Caco-2 (cell line): ENCODE results near the gene IPO11. TPM values are rescaled to one million over a fixed set of nuclear protein-coding genes. Genes with fewer than 3 reads are reported as not detected.
A peak's percentile ranks its signal among the peaks of the same experiment; 100 is the strongest.

Experiments used
- BruUV-seq: library from RNA; stranded (reverse); fragments of 400-500 nt; replicated peaks from 2 replicates; lab custom pipeline; 2021; lab: Mats Ljungman, UMichigan
- CTCF ChIA-PET: fragments of 300-600 bp; sonication (Branson Sonifier 250); formaldehyde crosslinking; loops from one replicate; lab custom pipeline; 2022; ENCODE audit warnings: antibody characterized with exemption; lab: Charles Lee
- POLR2A ChIA-PET: fragments of 300-600 bp; sonication (Branson Sonifier 250); formaldehyde crosslinking; loops from one replicate; lab custom pipeline; 2022; ENCODE audit warnings: antibody characterized with exemption; lab: Charles Lee
- DNase-seq, 2 experiments: peaks; one replicate each; pipeline versions ENCODE4 v3.0.0 to v3.0.0-alpha.2; 2020 to 2022
- H3K27me3 ChIP-seq: replicated peaks from 2 replicates; pipeline ENCODE4 v1.6.0; 2011; ENCODE audit warnings: low read length; ENCODE audit not compliant: control insufficient read depth, insufficient read depth
- H3K36me3 ChIP-seq: 2 replicates; pipeline ENCODE4 v1.5.1; 2011; ENCODE audit warnings: low read length; ENCODE audit not compliant: control insufficient read depth, insufficient read depth
- H3K4me1 ChIP-seq: fragments of 250-450 bp; sonication (Bioruptor Pico); 2 replicates; pipeline ENCODE4 v1.5.1; 2020; ENCODE audit warnings: mild to moderate bottlenecking
- H3K4me3 ChIP-seq: 2 replicates; pipeline ENCODE4 v1.5.1; 2011; ENCODE audit warnings: low read depth, mild to moderate bottlenecking, control low read depth, low read length
- H3K9me3 ChIP-seq: fragments of 250-450 bp; sonication (Bioruptor Pico); 2 replicates; pipeline ENCODE4 v1.5.1; 2020; ENCODE audit warnings: mild to moderate bottlenecking, moderate library complexity
- H3K27ac Mint-ChIP-seq: one replicate; pipeline ENCODE4 v1.8.0; 2022; ENCODE audit warnings: mixed read lengths; ENCODE audit not compliant: unreplicated experiment
- H3K27me3 Mint-ChIP-seq: one replicate; pipeline ENCODE4 v1.8.0; 2022; ENCODE audit warnings: mixed read lengths; ENCODE audit not compliant: insufficient read depth, unreplicated experiment
- H3K36me3 Mint-ChIP-seq: one replicate; pipeline ENCODE4 v1.8.0; 2022; ENCODE audit warnings: mild to moderate bottlenecking, mixed read lengths; ENCODE audit not compliant: insufficient read depth, unreplicated experiment
- H3K4me1 Mint-ChIP-seq: one replicate; pipeline ENCODE4 v1.8.0; 2022; ENCODE audit warnings: low read depth, mixed read lengths; ENCODE audit not compliant: unreplicated experiment
- H3K4me3 Mint-ChIP-seq: one replicate; pipeline ENCODE4 v1.8.0; 2022; ENCODE audit warnings: mild to moderate bottlenecking, moderate library complexity, mixed read lengths; ENCODE audit not compliant: unreplicated experiment
- H3K9me3 Mint-ChIP-seq: one replicate; pipeline ENCODE4 v1.8.0; 2022; ENCODE audit warnings: mixed read lengths; ENCODE audit not compliant: unreplicated experiment
- CTCF ChIP-seq, 2 experiments: fragments of 200-600 bp in 1 of 2; IDR thresholded peaks; 1 replicate in 1 of 2; 2 replicates in 1 of 2; pipeline versions ENCODE4 v1.5.1 to v1.8.0; 2011 to 2022; ENCODE audit warnings: antibody characterized with exemption in 1 of 2, control low read depth in 1 of 2, inconsistent platforms in 1 of 2, low read depth in 1 of 2, low read length in 1 of 2, mild to moderate bottlenecking in 1 of 2, moderate library complexity in 1 of 2; ENCODE audit not compliant: insufficient read depth in 1 of 2, severe bottlenecking in 1 of 2, unreplicated experiment in 1 of 2
- intact Hi-C: fragments of 100-400 bp; cut with micrococcal nuclease; formaldehyde crosslinking; loops from one replicate; pipeline ENCODE4 v1.10.0; 2022; ENCODE audit not compliant: unreplicated experiment
- total RNA-seq: library from RNA; stranded (reverse); gene quantifications from 2 replicates; pipeline ENCODE4 v1.2.3, GENCODE V29; 2022

The IPO11 gene
- total RNA-seq, 1 experiment from 2014 or later, result 54.1 TPM

- H3K9me3 ChIP-seq, result no peaks in the 10 kb centered on the region
- no peak overlapping the region for H3K4me3 Mint-ChIP-seq
- CTCF ChIA-PET, result no interaction called here
Observed at GRCh38 chr5:62385816-62386400, 26.7 kb upstream of the IPO11 start.

GRCh38 chr5:62386824-62387223 lies 25.7 kb upstream of the IPO11 start:
- no peak for TF ChIP-seq CTCF (IDR thresholded peaks at IDR 0.05; ENCODE audit: insufficient read depth in 1 of 2, low read depth in 1 of 2, low read length in 1 of 2, severe bottlenecking in 1 of 2, unreplicated experiment in 1 of 2)
- Mint-ChIP-seq H3K4me1 (no peaks in the 10 kb centered on the region), H3K27ac (no peak overlapping the region), H3K27me3 (no peaks in the 10 kb centered on the region), H3K36me3 (peaks cover 67% of the 10 kb centered on the region), H3K4me3 (no peak overlapping the region), H3K9me3 (no peaks in the 10 kb centered on the region)
- Histone ChIP-seq H3K9me3 (no peaks in the 10 kb centered on the region), H3K36me3 (peaks cover 5% of the 10 kb centered on the region), H3K27me3 (no peaks in the 10 kb centered on the region), H3K4me1 (0 out of 2 replicates have a peak, but pooled peaks cover 7% of the 10 kb centered on the region), H3K4me3 (no peak overlapping the region)
- CTCF ChIA-PET, result interaction anchor here (1.3 kb wide), 1 partner anchor 17 kb away, joined by 4 read pairs; the partner anchor contains the start of gene DIMT1
- DNase-seq, result no peak
- POLR2A ChIA-PET, result interaction anchor here (2.0 kb wide), 1 partner anchor 17 kb away, joined by 12 read pairs; the partner anchor contains the start of gene DIMT1
- intact Hi-C loops, result no loop called here
- BruUV-seq, result no TSS peak

More at GRCh38 chr5:62385816-62386400, 26.7 kb upstream of the IPO11 start:
- Histone ChIP-seq H3K4me1 (0 out of 2 replicates have a peak, but pooled peaks cover 7% of the 10 kb centered on the region), H3K36me3 (peaks cover 5% of the 10 kb centered on the region), H3K27me3 (no peaks in the 10 kb centered on the region), H3K4me3 (no peak overlapping the region)
- Mint-ChIP-seq H3K27ac (peak overlapping the region; percentile 61), H3K9me3 (no peaks in the 10 kb centered on the region), H3K36me3 (peaks cover 69% of the 10 kb centered on the region), H3K27me3 (no peaks in the 10 kb centered on the region), H3K4me1 (no peaks in the 10 kb centered on the region)
- intact Hi-C loops, result no loop called here
- TSS peak; percentile 28 for BruUV-seq
- no peak for DNase-seq
- TF ChIP-seq CTCF (IDR thresholded peaks at IDR 0.05; ENCODE audit: insufficient read depth in 1 of 2, low read depth in 1 of 2, low read length in 1 of 2, severe bottlenecking in 1 of 2, unreplicated experiment in 1 of 2), result no peak
- POLR2A ChIA-PET, result interaction anchor here (0.7 kb wide), 1 partner anchor 18 kb away, joined by 5 read pairs; the partner anchor contains the start of gene DIMT1

- Histone ChIP-seq H3K4me1 (no peaks in the 10 kb centered on the region), H3K36me3 (no peaks in the 10 kb centered on the region), H3K4me3 (no peak overlapping the region), H3K9me3 (no peaks in the 10 kb centered on the region), H3K27me3 (no peaks in the 10 kb centered on the region)
- H3K9me3 Mint-ChIP-seq, result no peaks in the 10 kb centered on the region
- peak overlapping the region; percentile 32 for H3K27ac Mint-ChIP-seq
- BruUV-seq, result no TSS peak
- intact Hi-C loops, result no loop called here
- peaks cover 79% of the 10 kb centered on the region for H3K36me3 Mint-ChIP-seq
- H3K4me1 Mint-ChIP-seq, result no peaks in the 10 kb centered on the region
- CTCF ChIA-PET, result no interaction called here
- POLR2A ChIA-PET, result interaction anchor here (2.0 kb wide), 1 partner anchor 8 kb away, joined by 8 read pairs; the partner anchor contains the start of gene DIMT1
- no peak for DNase-seq
- H3K27me3 Mint-ChIP-seq, result no peaks in the 10 kb centered on the region
- H3K4me3 Mint-ChIP-seq, result no peak overlapping the region
- no peak for TF ChIP-seq CTCF (IDR thresholded peaks at IDR 0.05; ENCODE audit: insufficient read depth in 1 of 2, low read depth in 1 of 2, low read length in 1 of 2, severe bottlenecking in 1 of 2, unreplicated experiment in 1 of 2)
Observed at GRCh38 chr5:62395210-62395950, 17.2 kb upstream of the IPO11 start.
